HEK293T (cell line): ENCODE results near the gene ARFGEF3.

Experiments
- BHLHE40 ChIP-seq: fragments of 450-650 bp; IDR thresholded peaks from 2 replicates; pipeline ENCODE4 v1.6.1; 2016; ENCODE audit warnings: mild to moderate bottlenecking, moderate library complexity, borderline replicate concordance
- ELF4 ChIP-seq: fragments of 450-650 bp; IDR thresholded peaks from 2 replicates; pipeline ENCODE4 v1.6.1; 2017; ENCODE audit warnings: antibody characterized with exemption
- FOXK2 ChIP-seq: fragments of 450-650 bp; IDR thresholded peaks from 2 replicates; pipeline ENCODE4 v1.6.1; 2016; ENCODE audit warnings: mild to moderate bottlenecking
- FOXM1 ChIP-seq: fragments of 450-650 bp; IDR thresholded peaks from 2 replicates; pipeline ENCODE4 v1.6.1; 2017; ENCODE audit warnings: mild to moderate bottlenecking, borderline replicate concordance
- L3MBTL2 ChIP-seq: fragments of 450-650 bp; conservative IDR thresholded peaks from 2 replicates; pipeline ENCODE4 v1.6.1; 2016; ENCODE audit warnings: mild to moderate bottlenecking
- LEF1 ChIP-seq: fragments of 450-650 bp; IDR thresholded peaks from 2 replicates; pipeline ENCODE4 v1.6.1; 2017; ENCODE audit warnings: mild to moderate bottlenecking, borderline replicate concordance
- NFRKB ChIP-seq: fragments of 450-650 bp; IDR thresholded peaks from 2 replicates; pipeline ENCODE4 v1.6.1; 2016; ENCODE audit warnings: mild to moderate bottlenecking, moderate library complexity
- SP1 ChIP-seq: fragments of 450-650 bp; IDR thresholded peaks from 2 replicates; pipeline ENCODE4 v1.6.1; 2017
- SUZ12 ChIP-seq: fragments of 450-650 bp; IDR thresholded peaks from 2 replicates; pipeline ENCODE4 v1.6.1; 2016; ENCODE audit warnings: mild to moderate bottlenecking
- ZNF384 ChIP-seq: fragments of 450-650 bp; IDR thresholded peaks from 2 replicates; pipeline ENCODE4 v1.6.1; 2016

- TF ChIP-seq SP1 = no peak
- no peak for TF ChIP-seq FOXM1
- TF ChIP-seq ELF4 = no peak
- no peak for TF ChIP-seq ZNF384
- no peak for TF ChIP-seq SUZ12
- TF ChIP-seq BHLHE40 = no peak
- TF ChIP-seq LEF1 = no peak
- TF ChIP-seq L3MBTL2 = no peak
- no peak for TF ChIP-seq FOXK2
- TF ChIP-seq NFRKB = no peak
Measured at GRCh38 chr6:138371452-138371711, 209.6 kb downstream of the ARFGEF3 start.
